ENCODE measurements around the gene GPX5.

DNA sequence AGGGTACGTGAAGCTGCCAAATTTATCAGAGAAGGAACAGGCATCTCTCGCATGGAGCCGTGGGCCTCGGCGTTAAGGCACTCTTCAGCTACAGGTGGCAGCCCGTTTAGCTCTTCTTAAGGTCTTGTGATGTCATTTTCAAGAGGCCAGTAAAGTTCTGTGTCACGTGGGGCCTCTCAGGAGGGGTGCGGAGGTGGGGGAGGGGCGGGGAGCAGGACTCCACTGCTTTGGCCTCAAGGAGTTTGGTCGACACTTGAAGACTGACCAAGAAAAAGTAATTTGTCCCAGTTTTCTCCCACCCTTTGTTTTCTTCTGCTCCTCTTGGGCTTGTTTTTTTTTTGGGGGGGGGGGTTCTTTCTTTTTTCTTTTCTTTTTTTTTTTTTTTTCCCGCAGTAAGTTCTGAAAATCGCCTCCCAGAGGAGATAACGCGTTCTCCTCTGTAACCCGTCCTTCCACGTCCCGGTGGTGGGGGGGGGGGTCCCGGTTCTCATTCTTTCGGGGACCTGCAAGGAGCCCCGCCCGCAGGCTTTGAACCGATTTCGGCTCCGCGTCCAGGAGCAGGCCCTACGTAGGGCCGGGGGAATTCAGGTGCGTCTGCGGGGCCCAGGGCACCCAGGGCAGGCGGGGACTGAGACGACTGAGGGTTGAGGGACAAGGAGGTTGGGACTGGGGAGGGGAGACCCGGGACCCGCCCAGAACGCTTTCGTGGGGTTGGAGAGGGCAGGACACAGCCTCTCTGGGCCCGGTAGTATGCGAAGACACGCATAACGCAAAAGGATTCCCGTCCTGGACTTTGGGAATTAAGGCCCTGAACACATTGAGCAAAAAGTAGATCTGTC is 36.1 kb upstream of the GPX5 start:
- TF ChIP-seq POLR2AphosphoS5 (IDR thresholded peaks at IDR 0.05) (no peak), POLR2A (IDR thresholded peaks at IDR 0.05; ENCODE audit: low read depth) (no peak)

Measured in esophagus muscularis mucosa (tissue), 2 donors.